Right cardiac atrium (tissue), 5 donors: ENCODE results near the gene BCAT1. TPM values are rescaled to one million over a fixed set of nuclear protein-coding genes. Genes with fewer than 3 reads are reported as not detected.
"Not testable (repeated sequence)": the region's sequence is repeated elsewhere in the genome, so short reads cannot be mapped to it uniquely, and the experiment has no call there.

Experiments
- ATAC-seq, 2 donors: fragments of 200-7000 bp; cut with Tn5 transposase; one replicate each; pipeline versions ENCODE4 v1.8.0 to v1.9.1; 2020; ENCODE audit warnings: moderate library complexity in 2 of 2, mild to moderate bottlenecking in 1 of 2
- DNase-seq, 3 donors: peaks; one replicate each; pipeline ENCODE4 v3.0.0-alpha.2; 2020
- H3K27ac ChIP-seq: one replicate; pipeline ENCODE4 v1.5.1; 2013; ENCODE audit warnings: mild to moderate bottlenecking, low read length, control low read depth, moderate library complexity
- H3K27me3 ChIP-seq: one replicate; pipeline ENCODE4 v1.6.1; 2013; ENCODE audit not compliant: control insufficient read depth, insufficient read depth
- H3K4me1 ChIP-seq: one replicate; pipeline ENCODE4 v1.6.1; 2013; ENCODE audit warnings: low read length; ENCODE audit not compliant: control insufficient read depth, insufficient read depth
- H3K4me3 ChIP-seq: one replicate; pipeline ENCODE4 v1.5.1; 2013; ENCODE audit warnings: low read length, control low read depth
- H3K9me3 ChIP-seq: one replicate; pipeline ENCODE4 v1.6.1; 2013; ENCODE audit warnings: low read length; ENCODE audit not compliant: control insufficient read depth
- WGBS: extraction: QIAGEN DNeasy Blood & Tissue Kit; methylation state at CpG from one replicate; pipeline ENCODE4 v1.1.7; 2013; 5-methylcytosine and 5-hydroxymethylcytosine counted together
- intact Hi-C, 4 donors: fragments of 100-400 bp; cut with DNase I; formaldehyde crosslinking; loops; one replicate each; pipeline versions ENCODE4 v1.11.0 to v1.14.0; 2022 to 2023
- polyA plus RNA-seq: library from polyadenylated mRNA; stranded (reverse); fragments of 200-250 nt; gene quantifications from one replicate; pipeline ENCODE4 v1.2.3, GENCODE V29; 2013
- total RNA-seq, 4 donors: library from RNA; stranded (reverse); fragmentation: NEBNext Ultra II Directional; extraction: Animal tissue kit (Norgen Biotek cat#: 25700); gene quantifications; one replicate each; pipeline ENCODE4 v1.2.1, GENCODE V29; 2021
- donor health status: healthy with polysubstance abuse.
- donor health status: DM: no; HTN: yes; CAD: no.
- donor health status: DM: no; HTN: no; CAD: no.
- donor health status: DM: no; HTN: yes; CAD: no; lungs with severe emphysema.
- donor health status: DM: yes; HTN: yes; CAD: no.

Gene BCAT1
- total and polyA plus RNA-seq, 5 donors: 0.86 to 9.0 (median 5.7) TPM

DNA sequence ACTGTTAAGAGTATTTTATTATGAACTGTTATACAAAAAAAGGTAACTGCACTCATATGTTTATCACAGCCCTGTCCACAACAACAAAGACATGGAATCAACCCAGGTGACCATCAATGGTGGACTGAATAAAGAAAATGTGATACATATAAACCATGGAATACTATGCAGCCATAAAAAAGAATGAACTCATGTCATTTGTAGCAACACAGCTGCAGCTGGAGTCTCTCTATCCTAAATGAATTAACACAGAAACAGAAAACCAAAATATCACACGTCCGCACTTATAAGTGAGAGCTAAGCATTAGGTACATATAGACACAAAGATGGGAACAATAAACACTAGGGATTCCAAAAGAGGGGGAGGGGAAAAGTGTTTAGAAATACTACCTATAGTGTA lies 95.8 kb downstream of the BCAT1 start:
- intact Hi-C loops: no loop called here
- DNase-seq (no peak), ATAC-seq (no peak)
- H3K27ac ChIP-seq: no peak overlapping the region
- no peaks in the 10 kb centered on the region for H3K4me1 ChIP-seq
- H3K4me3 ChIP-seq: no peak overlapping the region
- no peaks in the 10 kb centered on the region for H3K27me3 ChIP-seq
- over 99% methylated on average over 2 of the region's 2 CpGs for WGBS
- H3K9me3 ChIP-seq: no peaks in the 10 kb centered on the region

DNA sequence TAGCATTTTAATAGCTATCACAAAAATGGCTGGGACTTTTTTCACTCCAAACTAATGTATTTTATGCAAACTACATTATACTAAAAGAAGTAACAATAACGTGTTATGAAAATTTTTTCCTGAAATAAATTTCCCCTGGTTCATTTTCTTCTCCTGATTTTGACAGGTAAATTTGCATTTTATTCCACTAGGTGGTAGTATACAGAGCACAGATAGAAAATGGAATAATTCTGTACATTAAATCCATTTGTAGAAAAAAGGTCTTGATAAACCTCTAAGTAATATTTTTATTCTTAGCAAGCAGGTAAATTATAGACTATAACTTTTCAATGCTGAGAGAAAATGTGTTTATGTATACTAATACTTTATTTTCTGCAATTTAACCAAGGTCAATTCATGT lies 96.5 kb downstream of the BCAT1 start:
- no peaks in the 10 kb centered on the region for H3K9me3 ChIP-seq
- no peak for DNase-seq
- H3K4me1 ChIP-seq: no peaks in the 10 kb centered on the region
- ATAC-seq: no peak
- H3K27ac ChIP-seq: no peak overlapping the region
- intact Hi-C loops: no loop called here
- no peaks in the 10 kb centered on the region for H3K27me3 ChIP-seq
- H3K4me3 ChIP-seq: no peak overlapping the region
- WGBS: 51% methylated on average over 1 of the region's 1 CpG

DNA sequence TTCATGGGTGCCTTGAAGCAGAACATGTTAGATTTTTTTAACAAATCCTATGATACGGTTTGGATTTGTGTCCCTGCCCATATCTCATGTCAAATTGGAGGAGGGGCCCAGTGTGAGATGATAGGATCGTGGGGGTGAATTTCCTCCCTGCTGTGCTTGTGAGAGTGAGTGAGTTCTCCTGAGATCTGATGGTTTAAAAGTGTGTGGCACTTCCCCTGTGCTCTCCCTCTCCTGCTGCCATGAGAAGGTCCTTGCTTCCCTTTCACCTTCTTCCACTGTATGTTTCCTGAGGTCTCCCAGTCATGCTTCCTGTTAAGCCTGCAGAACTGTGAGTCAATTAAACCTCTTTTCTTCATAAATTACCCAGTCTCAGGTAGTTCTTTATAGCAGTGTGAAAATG lies 97.0 kb downstream of the BCAT1 start:
- DNase-seq, H3K9me3 ChIP-seq, H3K4me3 ChIP-seq, H3K27ac ChIP-seq, intact Hi-C loops, H3K27me3 ChIP-seq, ATAC-seq, H3K4me1 ChIP-seq: not testable (repeated sequence)
- WGBS: 42% methylated on average over 2 of the region's 2 CpGs

DNA sequence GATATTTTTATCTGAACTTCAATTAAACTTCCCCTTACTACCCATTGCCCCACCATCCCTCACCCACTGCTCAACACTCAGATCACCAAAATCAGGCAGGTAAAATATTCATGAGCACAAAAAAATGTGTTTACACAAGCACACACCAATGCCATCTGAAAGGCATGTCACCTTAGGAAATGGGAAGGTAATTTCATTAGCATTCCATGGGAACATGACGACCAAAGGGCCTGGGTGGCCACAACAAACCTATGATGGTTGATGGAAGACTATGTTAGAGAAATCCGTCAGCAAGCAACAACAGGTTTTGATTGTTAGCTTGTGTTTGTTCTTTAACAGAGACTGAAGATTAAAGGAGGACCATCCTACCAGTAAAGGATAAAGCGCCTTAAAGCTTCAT lies 97.6 kb downstream of the BCAT1 start:
- DNase-seq (no peak), ATAC-seq (no peak)
- WGBS: 93% methylated on average over 3 of the region's 3 CpGs
- H3K9me3 ChIP-seq: no peaks in the 10 kb centered on the region
- no peak overlapping the region for H3K27ac ChIP-seq
- no peaks in the 10 kb centered on the region for H3K27me3 ChIP-seq
- intact Hi-C loops: no loop called here
- no peak overlapping the region for H3K4me3 ChIP-seq
- no peaks in the 10 kb centered on the region for H3K4me1 ChIP-seq

DNA sequence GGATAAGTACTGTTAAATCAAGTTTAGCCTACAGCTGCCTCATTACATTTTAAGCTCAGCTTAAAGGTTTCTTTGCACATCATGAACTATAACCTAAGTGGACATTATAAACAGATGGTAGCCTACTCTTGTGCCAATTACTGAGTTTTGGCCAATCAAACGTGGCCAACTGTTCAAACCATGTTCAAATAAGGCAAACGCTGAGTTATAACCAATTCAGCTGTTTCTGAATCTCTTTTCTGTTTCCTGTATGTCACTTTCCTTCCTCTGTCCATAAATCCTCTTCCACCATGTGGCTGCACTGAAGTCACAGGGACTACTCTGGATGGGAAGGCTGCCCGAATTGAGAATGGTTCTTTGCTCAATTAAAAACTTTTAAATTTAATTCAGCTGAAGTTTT lies 98.4 kb downstream of the BCAT1 start:
- intact Hi-C loops: no loop called here
- Histone ChIP-seq H3K27me3 (no peaks in the 10 kb centered on the region), H3K27ac (no peak overlapping the region), H3K4me3 (no peak overlapping the region), H3K4me1 (no peaks in the 10 kb centered on the region), H3K9me3 (no peaks in the 10 kb centered on the region)
- 57% methylated on average over 3 of the region's 3 CpGs for WGBS
- ATAC-seq (no peak), DNase-seq (no peak)

DNA sequence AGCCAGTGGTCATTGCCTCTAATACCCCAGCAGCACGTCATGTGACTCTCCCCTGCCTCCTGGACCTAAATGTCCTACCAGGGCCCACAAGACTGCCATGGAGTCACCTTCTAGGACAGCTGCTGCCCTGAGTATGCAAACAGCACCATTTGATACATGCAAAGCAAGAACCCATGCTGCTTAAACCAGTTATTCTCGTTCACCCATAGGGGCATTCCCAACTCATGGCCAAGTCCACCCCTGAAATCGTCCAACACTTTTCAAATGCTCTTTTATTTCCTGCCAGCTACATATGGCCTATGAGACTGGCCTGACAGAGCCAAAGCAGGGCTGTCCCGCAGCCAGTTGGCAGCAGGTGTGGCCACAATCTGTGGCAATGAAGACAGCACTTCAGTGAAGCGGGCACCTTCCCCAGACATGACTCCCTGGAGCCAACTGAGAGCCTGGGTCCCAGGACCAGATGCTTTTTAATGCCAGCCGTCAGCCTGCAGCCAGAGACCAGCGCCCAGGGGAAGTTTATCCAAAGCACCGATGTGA lies 99.9 kb downstream of the BCAT1 start:
- Histone ChIP-seq H3K9me3 (no peaks in the 10 kb centered on the region), H3K27ac (no peak overlapping the region), H3K4me3 (no peak overlapping the region), H3K4me1 (no peaks in the 10 kb centered on the region), H3K27me3 (no peaks in the 10 kb centered on the region)
- ATAC-seq (peak in 1 of 2 donors; percentile 57), DNase-seq (no peak)
- WGBS: 81% methylated on average over 8 of the region's 8 CpGs
- intact Hi-C loops: no loop called here

DNA sequence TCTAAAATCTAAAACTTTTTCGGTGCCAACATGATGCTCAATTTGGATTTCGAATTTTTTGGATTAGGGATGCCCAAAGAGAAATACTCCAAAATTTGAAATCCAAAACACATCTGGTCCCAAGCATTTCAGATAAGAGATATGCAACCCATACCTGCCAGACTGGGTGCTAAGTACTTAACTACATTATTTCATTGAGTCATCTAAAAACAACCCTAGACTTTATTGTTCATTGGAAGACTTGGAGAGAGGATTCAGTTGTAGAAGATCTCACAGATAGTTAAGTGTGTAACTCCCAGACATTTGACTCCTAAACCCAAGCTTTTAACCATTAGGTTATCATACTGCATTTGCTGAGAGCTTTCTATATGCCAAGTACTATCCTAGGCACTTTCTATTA lies 102.2 kb downstream of the BCAT1 start:
- WGBS: 93% methylated on average over 2 of the region's 2 CpGs
- Histone ChIP-seq H3K27me3 (no peaks in the 10 kb centered on the region), H3K27ac (no peak overlapping the region), H3K9me3 (no peaks in the 10 kb centered on the region), H3K4me1 (no peaks in the 10 kb centered on the region), H3K4me3 (no peak overlapping the region)
- intact Hi-C loops: no loop called here
- ATAC-seq (no peak), DNase-seq (no peak)

DNA sequence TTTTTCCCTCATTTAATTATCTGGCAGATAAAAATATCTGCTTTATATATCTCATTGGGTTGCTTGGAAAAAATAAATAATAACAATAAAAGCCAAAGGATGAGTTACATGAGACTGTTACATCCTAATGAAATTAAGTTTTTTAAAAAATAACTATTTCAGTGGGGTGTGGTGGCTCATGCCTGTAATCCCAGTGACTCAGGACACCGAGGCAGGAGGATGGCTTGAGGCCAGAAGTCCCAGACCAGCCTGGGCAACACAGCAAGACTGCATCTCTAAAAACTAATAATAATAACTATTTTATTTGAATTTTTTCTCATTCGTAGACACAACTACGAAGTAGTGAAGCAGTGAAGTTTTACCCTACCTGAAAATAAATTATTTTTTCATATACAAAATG lies 103.3 kb downstream of the BCAT1 start:
- Histone ChIP-seq H3K27me3 (no peaks in the 10 kb centered on the region), H3K4me1 (no peaks in the 10 kb centered on the region), H3K4me3 (no peak overlapping the region), H3K9me3 (no peaks in the 10 kb centered on the region), H3K27ac (no peak overlapping the region)
- ATAC-seq (no peak), DNase-seq (no peak)
- WGBS: 88% methylated on average over 3 of the region's 3 CpGs
- intact Hi-C loops: no loop called here

DNA sequence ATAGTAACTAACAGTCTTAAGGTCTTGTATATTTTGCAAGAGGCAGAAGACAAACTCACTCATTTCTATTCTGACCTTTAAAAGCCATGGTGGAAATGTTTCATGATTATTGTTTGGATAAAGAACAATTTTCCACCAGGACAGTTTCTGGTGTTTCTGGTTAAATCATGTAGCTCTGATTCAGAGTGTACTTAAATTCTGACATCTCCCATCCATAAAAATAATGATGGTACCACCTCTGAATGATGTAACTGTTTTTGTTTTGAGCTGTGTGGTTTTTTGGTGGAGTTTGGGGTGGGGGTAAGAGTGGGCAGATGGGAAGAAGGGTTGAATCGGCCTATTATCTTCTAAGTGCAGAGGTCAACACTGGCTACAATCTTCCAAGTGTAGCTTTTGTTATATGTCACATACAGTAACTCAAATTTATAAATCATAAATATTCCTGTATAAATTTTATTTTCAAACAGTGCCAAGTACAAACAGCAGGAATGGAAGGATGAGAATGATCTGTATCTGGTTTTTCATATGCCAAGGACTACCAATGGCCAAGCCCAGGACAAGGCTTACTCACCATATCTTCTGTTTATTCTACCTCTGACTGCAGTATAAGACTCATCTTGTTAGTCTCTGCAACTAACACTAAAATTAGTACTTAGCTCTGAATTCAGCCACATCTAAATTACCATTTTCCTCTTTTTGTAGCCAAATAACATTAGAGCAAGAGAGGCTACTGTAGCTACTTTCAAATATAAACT lies 108.7 kb downstream of the BCAT1 start:
- no peak for DNase-seq
- intact Hi-C loops: no loop called here
- Histone ChIP-seq H3K4me1 (peaks cover 2% of the 10 kb centered on the region), H3K27me3 (no peaks in the 10 kb centered on the region), H3K4me3 (no peak overlapping the region), H3K9me3 (no peaks in the 10 kb centered on the region), H3K27ac (no peak overlapping the region)
- no peak for ATAC-seq
- WGBS: 59% methylated on average over 1 of the region's 1 CpG

DNA sequence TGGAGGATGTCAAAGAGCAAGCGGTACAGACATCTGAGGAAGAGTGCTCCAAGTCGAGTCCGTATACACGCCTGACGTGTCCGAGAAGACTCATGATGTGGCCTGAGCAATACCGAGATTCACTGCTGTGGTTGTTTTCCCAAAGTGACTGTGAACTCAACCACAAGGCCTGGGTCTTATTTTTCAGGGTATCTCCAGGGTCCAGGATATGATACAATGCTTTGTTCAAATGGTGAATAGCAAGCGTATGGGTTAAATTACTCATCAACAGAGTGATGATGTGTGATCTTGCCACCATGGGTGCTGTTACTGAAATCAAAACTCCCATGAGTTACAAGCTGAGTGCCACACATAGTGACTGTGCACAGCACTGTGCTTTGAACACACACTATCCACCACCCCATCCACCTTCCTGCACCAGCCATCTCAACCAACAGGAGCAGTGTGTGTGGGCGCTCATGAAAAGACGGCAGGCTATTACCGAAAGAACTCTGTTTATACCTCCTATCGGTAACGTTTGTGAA lies 109.6 kb downstream of the BCAT1 start:
- intact Hi-C loops: no loop called here
- no peak for DNase-seq
- Histone ChIP-seq H3K9me3 (no peaks in the 10 kb centered on the region), H3K4me1 (peaks cover 2% of the 10 kb centered on the region), H3K27me3 (no peaks in the 10 kb centered on the region), H3K27ac (no peak overlapping the region), H3K4me3 (no peak overlapping the region)
- ATAC-seq: no peak
- 93% methylated on average over 13 of the region's 13 CpGs for WGBS

DNA sequence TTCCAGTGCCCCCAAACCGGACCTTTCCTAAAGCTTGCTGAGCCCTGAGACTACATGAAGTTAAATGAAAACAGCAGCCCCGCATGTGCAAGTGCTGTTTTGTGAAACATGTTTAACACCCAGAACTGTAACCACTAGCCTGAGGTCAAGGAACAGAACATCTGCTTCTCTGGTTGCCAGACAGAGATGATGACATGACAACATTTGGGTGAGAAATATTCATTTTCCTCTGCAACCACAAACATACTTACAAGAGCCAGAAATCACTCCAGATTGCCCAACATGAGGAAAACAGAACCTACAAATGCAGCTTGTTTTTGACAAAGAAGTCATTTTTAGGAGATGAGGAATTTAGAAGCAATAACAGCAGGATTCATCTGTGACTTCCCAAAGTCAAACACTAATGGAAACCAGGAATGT lies 110.4 kb downstream of the BCAT1 start:
- peaks cover 2% of the 10 kb centered on the region for H3K4me1 ChIP-seq
- no peak overlapping the region for H3K4me3 ChIP-seq
- no peaks in the 10 kb centered on the region for H3K9me3 ChIP-seq
- 42% methylated on average over 2 of the region's 2 CpGs for WGBS
- H3K27ac ChIP-seq: no peak overlapping the region
- DNase-seq (peak in 2 of 3 donors; percentile 47 to 63), ATAC-seq (peak; percentile 79 to 86)
- intact Hi-C loops: no loop called here
- H3K27me3 ChIP-seq: no peaks in the 10 kb centered on the region
